Measurements from ENCODE around the gene CD207.

CD207 gene

GRCh38 chr2:70828115-70828514 is 7.5 kb downstream of the CD207 start:
- H3K27ac ChIP-seq: no peak overlapping the region
- no peak overlapping the region for H3K4me3 ChIP-seq (ENCODE audit: low read depth, low read length)
- H3K9me3 ChIP-seq (ENCODE audit: severe bottlenecking): no peaks in the 10 kb centered on the region
- H3K27me3 ChIP-seq (ENCODE audit: insufficient read depth, low read depth, severe bottlenecking): no peaks in the 10 kb centered on the region
- TF ChIP-seq CTCF (IDR thresholded peaks at IDR 0.05; ENCODE audit: low read depth, low read length): no peak
- peaks cover 4% of the 10 kb centered on the region; the same call in 1 of the 2 replicates for H3K36me3 ChIP-seq
- no peak for DNase-seq

DNA sequence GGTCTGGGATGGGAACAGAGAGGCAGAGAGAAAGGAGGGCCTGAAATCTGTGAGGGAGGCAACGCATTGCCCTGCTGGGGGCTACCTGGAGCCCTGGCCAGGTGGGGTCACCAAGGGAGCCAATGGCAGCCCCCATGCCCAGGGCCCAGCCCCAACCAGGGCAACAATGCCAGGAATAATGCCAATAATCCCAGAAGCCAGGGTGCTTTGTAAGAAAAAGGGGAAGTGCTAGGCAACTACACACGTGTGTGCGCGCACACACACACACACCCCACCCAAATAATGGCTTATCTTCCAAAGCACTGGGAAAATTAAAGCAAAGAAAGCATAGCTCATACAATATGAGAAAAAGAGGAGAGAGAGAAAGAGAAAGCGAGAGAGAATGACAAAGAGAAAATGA is 8.2 kb downstream of the CD207 start:
- no peak for DNase-seq
- Histone ChIP-seq H3K4me3 (ENCODE audit: low read depth, low read length) (no peak overlapping the region), H3K9me3 (ENCODE audit: severe bottlenecking) (no peaks in the 10 kb centered on the region), H3K27ac (no peak overlapping the region), H3K27me3 (ENCODE audit: insufficient read depth, low read depth, severe bottlenecking) (no peaks in the 10 kb centered on the region), H3K36me3 (peaks cover 4% of the 10 kb centered on the region; the same call in 1 of the 2 replicates)
- no peak for TF ChIP-seq CTCF (IDR thresholded peaks at IDR 0.05; ENCODE audit: low read depth, low read length)

DNA sequence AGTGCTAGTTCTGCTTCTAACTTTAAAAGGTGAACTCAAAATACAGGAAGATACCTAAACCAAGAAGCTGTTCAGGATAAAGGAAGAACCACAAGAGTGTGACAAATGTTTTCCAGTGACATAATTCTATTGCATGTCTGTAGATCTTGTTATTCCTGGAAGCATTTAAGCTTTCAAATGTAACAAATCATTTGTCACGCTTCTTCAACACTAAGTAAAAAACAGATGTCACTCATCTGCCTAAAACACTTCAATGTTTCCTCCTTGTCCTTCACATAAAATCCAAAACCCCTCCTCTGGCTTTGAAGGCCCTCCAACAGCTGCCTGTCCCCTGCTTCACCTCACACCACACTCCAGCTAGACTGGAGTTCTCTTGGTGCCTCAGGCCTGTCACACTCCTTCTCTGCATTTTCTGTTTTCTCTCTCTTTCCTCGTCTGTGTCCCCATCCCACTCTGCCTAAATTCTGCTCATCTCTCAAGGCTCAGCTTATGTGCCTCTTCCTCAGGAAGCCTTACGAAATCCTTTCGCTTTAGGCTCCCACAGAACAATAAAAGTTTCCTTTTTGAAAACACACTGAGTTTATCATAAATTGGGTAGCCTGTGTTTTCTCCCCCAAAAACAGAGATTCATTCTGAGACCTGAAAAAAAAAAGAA is 8.8 kb downstream of the CD207 start:
- H3K27me3 ChIP-seq (ENCODE audit: insufficient read depth, low read depth, severe bottlenecking): no peaks in the 10 kb centered on the region
- H3K4me3 ChIP-seq (ENCODE audit: low read depth, low read length): no peak overlapping the region
- no peak for DNase-seq
- H3K9me3 ChIP-seq (ENCODE audit: severe bottlenecking): no peaks in the 10 kb centered on the region
- no peak overlapping the region for H3K27ac ChIP-seq
- H3K36me3 ChIP-seq: peaks cover 4% of the 10 kb centered on the region; the same call in 1 of the 2 replicates
- no peak for TF ChIP-seq CTCF (IDR thresholded peaks at IDR 0.05; ENCODE audit: low read depth, low read length)

DNA sequence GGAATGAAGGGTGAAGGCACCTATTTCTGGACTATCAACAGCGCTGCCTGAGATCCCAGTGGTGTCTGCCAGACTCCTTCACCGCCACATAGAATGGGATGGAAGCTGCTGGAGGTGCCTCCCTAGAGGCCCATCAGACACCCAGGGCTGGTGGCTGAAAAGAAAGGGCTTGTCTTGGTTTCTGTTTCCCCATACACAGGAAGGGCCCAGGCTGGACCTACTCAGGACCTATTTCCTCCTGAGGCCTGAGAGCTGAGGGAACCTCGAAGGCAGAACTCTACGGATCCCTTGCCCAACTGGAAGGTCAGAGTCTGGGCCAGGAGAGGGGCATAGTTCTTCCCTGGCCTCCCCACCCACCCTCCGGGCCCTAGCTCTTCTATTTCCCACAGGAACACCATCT is 12.4 kb downstream of the CD207 start:
- Histone ChIP-seq H3K27me3 (ENCODE audit: insufficient read depth, low read depth, severe bottlenecking) (no peaks in the 10 kb centered on the region), H3K9me3 (ENCODE audit: severe bottlenecking) (no peaks in the 10 kb centered on the region), H3K4me3 (ENCODE audit: low read depth, low read length) (no peak overlapping the region), H3K27ac (no peak overlapping the region), H3K36me3 (no peaks in the 10 kb centered on the region)
- no peak for DNase-seq
- TF ChIP-seq CTCF (IDR thresholded peaks at IDR 0.05; ENCODE audit: low read depth, low read length): no peak

GRCh38 chr2:70822843-70823242 is 12.8 kb downstream of the CD207 start:
- no peak for TF ChIP-seq CTCF (IDR thresholded peaks at IDR 0.05; ENCODE audit: low read depth, low read length)
- Histone ChIP-seq H3K4me3 (ENCODE audit: low read depth, low read length) (no peak overlapping the region), H3K27ac (no peak overlapping the region), H3K9me3 (ENCODE audit: severe bottlenecking) (no peaks in the 10 kb centered on the region), H3K27me3 (ENCODE audit: insufficient read depth, low read depth, severe bottlenecking) (no peaks in the 10 kb centered on the region), H3K36me3 (no peaks in the 10 kb centered on the region)
- no peak for DNase-seq

DNA sequence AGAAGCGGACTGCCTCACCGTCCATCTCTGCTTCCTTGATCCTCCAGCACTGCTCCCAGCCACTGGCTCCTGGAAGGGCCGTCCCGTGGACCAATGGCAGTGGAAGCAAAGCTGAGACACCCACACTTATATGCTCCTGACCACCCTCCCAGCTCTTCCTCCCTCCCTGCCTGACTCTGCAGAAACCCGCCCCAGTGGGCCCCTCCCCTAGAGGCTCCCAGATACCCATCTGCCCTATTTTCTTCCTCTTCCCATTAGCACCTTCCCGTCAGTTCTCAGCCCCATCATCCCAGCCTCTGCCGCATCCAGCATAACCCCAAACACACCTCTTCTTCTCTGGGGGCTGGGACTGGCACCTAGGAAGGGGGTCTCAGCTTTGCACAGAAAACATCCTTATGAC is 15.1 kb downstream of the CD207 start, which contains the start of gene CLEC4F:
Gene CLEC4F, minus strand, starts transcription at position 101 of the 400 bp plus-strand sequence. Its CDS starts 76 bp downstream, at position 25.
- no peak within 1 kb of the TSS for H3K27ac ChIP-seq
- H3K36me3 ChIP-seq: no peaks in the 10 kb centered on the region
- H3K27me3 ChIP-seq (ENCODE audit: insufficient read depth, low read depth, severe bottlenecking): no peaks in the 10 kb centered on the region
- H3K9me3 ChIP-seq (ENCODE audit: severe bottlenecking): no peaks in the 10 kb centered on the region
- TF ChIP-seq CTCF (IDR thresholded peaks at IDR 0.05; ENCODE audit: low read depth, low read length): no peak
- no peak within 1 kb of the TSS for H3K4me3 ChIP-seq (ENCODE audit: low read depth, low read length)
- DNase-seq: no peak

Measured in WERI-Rb-1 (cell line).